Activated CD8-positive, alpha-beta memory T cell treated with anti-CD3 and anti-CD28 coated beads for 36 hours (primary cell): ENCODE measurements around the gene EFCAB9. TPM values are rescaled to one million over a fixed set of nuclear protein-coding genes. Genes with fewer than 3 reads are reported as not detected.

Source experiments
- CTCF ChIA-PET: fragments of 350-600 bp; sonication (Branson Sonifier 250); formaldehyde crosslinking; loops from one replicate; lab custom pipeline; 2021; ENCODE audit warnings: antibody characterized with exemption; lab: Charles Lee
- POLR2A ChIA-PET: fragments of 350-600 bp; sonication (Branson Sonifier 250); formaldehyde crosslinking; loops from one replicate; lab custom pipeline; 2021; ENCODE audit warnings: antibody characterized with exemption; lab: Charles Lee
- total RNA-seq, 2 experiments: library from RNA; stranded (reverse); gene quantifications; one replicate each; pipeline ENCODE4 v1.2.3, GENCODE V29; 2021

The EFCAB9 gene
- total RNA-seq, 2 experiments from 2014 or later, result not detected

- POLR2A ChIA-PET, result no interaction called here
- CTCF ChIA-PET, result interaction anchor here (0.9 kb wide), 1 partner anchor 21 kb away, joined by 3 read pairs; no protein-coding TSS in a partner anchor
These were observed 15.7 kb downstream of the EFCAB9 start for GRCh38 chr5:172209714-172210113.

GRCh38 chr5:172211676-172212075 lies 17.7 kb downstream of the EFCAB9 start:
- ChIA-PET POLR2A (no interaction called here), CTCF (interaction anchor here (1.4 to 1.5 kb wide), 2 partner anchors 14 to 23 kb away, joined by 3 read pairs; partner anchors contain the start of gene STK10)

GRCh38 chr5:172213126-172213525 lies 19.2 kb downstream of the EFCAB9 start:
- POLR2A ChIA-PET, result no interaction called here
- CTCF ChIA-PET, result no interaction called here

- POLR2A ChIA-PET, result no interaction called here
- CTCF ChIA-PET, result no interaction called here
These were observed 22.4 kb downstream of the EFCAB9 start for GRCh38 chr5:172216345-172216744.

- ChIA-PET POLR2A (no interaction called here), CTCF (interaction anchor here (0.6 kb wide), 1 partner anchor 24 kb away, joined by 3 read pairs; no protein-coding TSS in a partner anchor)
These were observed 25.3 kb downstream of the EFCAB9 start for GRCh38 chr5:172219296-172219695.

GRCh38 chr5:172223901-172224873 lies 30.2 kb downstream of the EFCAB9 start:
- POLR2A ChIA-PET, result interaction anchor here (0.5 to 1.3 kb wide), 8 partner anchors 49 to 811 kb away, joined by 3 to 8 read pairs (median 4); no protein-coding TSS in a partner anchor
- CTCF ChIA-PET, result interaction anchor here (0.6 to 1.5 kb wide), 8 partner anchors 32 to 237 kb away, joined by 3 to 8 read pairs (median 4); partner anchors contain the start of gene STK10

- CTCF ChIA-PET, result interaction anchor here (0.6 to 1.5 kb wide), 2 partner anchors 36 to 70 kb away, joined by 3 to 8 read pairs; partner anchors contain the start of gene STK10
- POLR2A ChIA-PET, result no interaction called here
These were observed 31.0 kb downstream of the EFCAB9 start for GRCh38 chr5:172224996-172225395.

- CTCF ChIA-PET, result interaction anchor here (1.0 to 1.2 kb wide), 2 partner anchors 14 to 53 kb away, joined by 3 to 4 read pairs; partner anchors contain the start of gene UBTD2
- POLR2A ChIA-PET, result no interaction called here
These were observed 35.9 kb downstream of the EFCAB9 start for GRCh38 chr5:172229904-172230303.

- ChIA-PET CTCF (no interaction called here), POLR2A (no interaction called here)
These were observed 40.1 kb downstream of the EFCAB9 start for GRCh38 chr5:172234031-172234430.

- POLR2A ChIA-PET, result no interaction called here
- CTCF ChIA-PET, result no interaction called here
These were observed 41.3 kb downstream of the EFCAB9 start for GRCh38 chr5:172235132-172235780.

GRCh38 chr5:172235827-172236736 lies 42.1 kb downstream of the EFCAB9 start:
- ChIA-PET POLR2A (no interaction called here), CTCF (interaction anchor here (0.7 kb wide), 1 partner anchor 200 kb away, joined by 3 read pairs; no protein-coding TSS in a partner anchor)

GRCh38 chr5:172238334-172238733 lies 44.4 kb downstream of the EFCAB9 start:
- ChIA-PET CTCF (no interaction called here), POLR2A (no interaction called here)

- POLR2A ChIA-PET, result no interaction called here
- CTCF ChIA-PET, result interaction anchor here (0.6 kb wide), 1 partner anchor 24 kb away, joined by 3 read pairs; no protein-coding TSS in a partner anchor
These were observed 49.3 kb downstream of the EFCAB9 start for GRCh38 chr5:172243302-172243701.

- CTCF ChIA-PET, result interaction anchor here (0.7 kb wide), 1 partner anchor 18 kb away, joined by 3 read pairs; no protein-coding TSS in a partner anchor
- POLR2A ChIA-PET, result no interaction called here
These were observed 51.1 kb downstream of the EFCAB9 start for GRCh38 chr5:172245046-172245445.

- ChIA-PET CTCF (interaction anchor here (0.7 kb wide), 1 partner anchor 19 kb away, joined by 3 read pairs; no protein-coding TSS in a partner anchor), POLR2A (no interaction called here)
These were observed 51.7 kb downstream of the EFCAB9 start for GRCh38 chr5:172245703-172246125.

GRCh38 chr5:172248637-172249036 lies 54.7 kb downstream of the EFCAB9 start:
- ChIA-PET POLR2A (no interaction called here), CTCF (interaction anchor here (0.7 kb wide), 1 partner anchor 745 kb away, joined by 5 read pairs; no protein-coding TSS in a partner anchor)

GRCh38 chr5:172251419-172251818 lies 57.4 kb downstream of the EFCAB9 start:
- CTCF ChIA-PET, result no interaction called here
- POLR2A ChIA-PET, result interaction anchor here (0.7 kb wide), 1 partner anchor 767 kb away, joined by 3 read pairs; no protein-coding TSS in a partner anchor

GRCh38 chr5:172252501-172252900 lies 58.5 kb downstream of the EFCAB9 start:
- POLR2A ChIA-PET, result no interaction called here
- CTCF ChIA-PET, result no interaction called here
